Stimulated activated naive CD8-positive, alpha-beta T cell treated with anti-CD3 and anti-CD28 coated beads, Interleukin-15, amount 100 ng/mL, for 72 hours (primary cell): ENCODE results near the gene TMEM37.

Experiments used
- ATAC-seq: fragments of 150-1000 bp; cut with Tn5 transposase; 2 replicates; pipeline ENCODE4 v1.10.0; 2021; ENCODE audit warnings: mild to moderate bottlenecking, moderate library complexity
- DNase-seq, 2 donors: peaks; one replicate each; pipeline ENCODE4 v3.0.0; 2021 to 2022
- H3K27ac Mint-ChIP-seq, 2 donors: one replicate each; pipeline ENCODE4 v1.8.0; 2022; ENCODE audit warnings: mild to moderate bottlenecking in 2 of 2, mixed read lengths in 2 of 2, moderate library complexity in 2 of 2
- H3K27me3 Mint-ChIP-seq: one replicate; pipeline ENCODE4 v1.8.0; 2022; ENCODE audit warnings: mixed read lengths
- H3K4me1 Mint-ChIP-seq: one replicate; pipeline ENCODE4 v1.8.0; 2022; ENCODE audit warnings: mild to moderate bottlenecking, mixed read lengths
- H3K4me3 Mint-ChIP-seq, 2 donors: one replicate each; pipeline ENCODE4 v1.8.0; 2022; ENCODE audit warnings: mild to moderate bottlenecking in 2 of 2, mixed read lengths in 2 of 2, moderate library complexity in 1 of 2
- H3K9me3 Mint-ChIP-seq, 2 donors: one replicate each; pipeline ENCODE4 v1.8.0; 2022; ENCODE audit warnings: mixed read lengths in 2 of 2

Gene TMEM37

DNA sequence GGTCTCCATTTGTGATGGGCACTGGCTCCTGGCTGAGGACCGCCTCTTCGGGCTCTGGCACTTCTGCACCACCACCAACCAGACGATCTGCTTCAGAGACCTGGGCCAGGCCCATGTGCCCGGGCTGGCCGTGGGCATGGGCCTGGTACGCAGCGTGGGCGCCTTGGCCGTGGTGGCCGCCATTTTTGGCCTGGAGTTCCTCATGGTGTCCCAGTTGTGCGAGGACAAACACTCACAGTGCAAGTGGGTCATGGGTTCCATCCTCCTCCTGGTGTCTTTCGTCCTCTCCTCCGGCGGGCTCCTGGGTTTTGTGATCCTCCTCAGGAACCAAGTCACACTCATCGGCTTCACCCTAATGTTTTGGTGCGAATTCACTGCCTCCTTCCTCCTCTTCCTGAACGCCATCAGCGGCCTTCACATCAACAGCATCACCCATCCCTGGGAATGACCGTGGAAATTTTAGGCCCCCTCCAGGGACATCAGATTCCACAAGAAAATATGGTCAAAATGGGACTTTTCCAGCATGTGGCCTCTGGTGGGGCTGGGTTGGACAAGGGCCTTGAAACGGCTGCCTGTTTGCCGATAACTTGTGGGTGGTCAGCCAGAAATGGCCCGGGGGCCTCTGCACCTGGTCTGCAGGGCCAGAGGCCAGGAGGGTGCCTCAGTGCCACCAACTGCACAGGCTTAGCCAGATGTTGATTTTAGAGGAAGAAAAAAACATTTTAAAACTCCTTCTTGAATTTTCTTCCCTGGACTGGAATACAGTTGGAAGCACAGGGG, 5.5 kb downstream of the TMEM37 start:
- Mint-ChIP-seq H3K4me3 (no peak overlapping the region), H3K27ac (no peak overlapping the region), H3K27me3 (peaks cover 37% of the 10 kb centered on the region), H3K4me1 (peaks cover 5% of the 10 kb centered on the region), H3K9me3 (no peaks in the 10 kb centered on the region)
- no peak for ATAC-seq
- no peak for DNase-seq

DNA sequence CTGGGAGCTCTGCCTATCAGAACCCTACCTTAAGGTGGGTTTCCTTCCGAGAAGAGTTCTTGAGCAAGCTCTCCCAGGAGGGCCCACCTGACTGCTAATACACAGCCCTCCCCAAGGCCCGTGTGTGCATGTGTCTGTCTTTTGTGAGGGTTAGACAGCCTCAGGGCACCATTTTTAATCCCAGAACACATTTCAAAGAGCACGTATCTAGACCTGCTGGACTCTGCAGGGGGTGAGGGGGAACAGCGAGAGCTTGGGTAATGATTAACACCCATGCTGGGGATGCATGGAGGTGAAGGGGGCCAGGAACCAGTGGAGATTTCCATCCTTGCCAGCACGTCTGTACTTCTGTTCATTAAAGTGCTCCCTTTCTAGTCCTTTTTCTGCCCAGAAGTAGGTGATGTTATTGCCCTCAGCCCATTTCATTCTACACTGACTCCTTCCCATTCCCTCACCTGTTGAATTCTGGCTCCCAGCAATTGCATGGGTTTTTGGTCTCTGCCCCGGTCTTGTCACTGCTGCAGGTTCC, 6.5 kb downstream of the TMEM37 start:
- ATAC-seq (no peak), DNase-seq (no peak)
- Mint-ChIP-seq H3K9me3 (no peaks in the 10 kb centered on the region), H3K4me1 (no peaks in the 10 kb centered on the region), H3K27ac (no peak overlapping the region), H3K27me3 (peaks cover 27% of the 10 kb centered on the region), H3K4me3 (no peak overlapping the region)

DNA sequence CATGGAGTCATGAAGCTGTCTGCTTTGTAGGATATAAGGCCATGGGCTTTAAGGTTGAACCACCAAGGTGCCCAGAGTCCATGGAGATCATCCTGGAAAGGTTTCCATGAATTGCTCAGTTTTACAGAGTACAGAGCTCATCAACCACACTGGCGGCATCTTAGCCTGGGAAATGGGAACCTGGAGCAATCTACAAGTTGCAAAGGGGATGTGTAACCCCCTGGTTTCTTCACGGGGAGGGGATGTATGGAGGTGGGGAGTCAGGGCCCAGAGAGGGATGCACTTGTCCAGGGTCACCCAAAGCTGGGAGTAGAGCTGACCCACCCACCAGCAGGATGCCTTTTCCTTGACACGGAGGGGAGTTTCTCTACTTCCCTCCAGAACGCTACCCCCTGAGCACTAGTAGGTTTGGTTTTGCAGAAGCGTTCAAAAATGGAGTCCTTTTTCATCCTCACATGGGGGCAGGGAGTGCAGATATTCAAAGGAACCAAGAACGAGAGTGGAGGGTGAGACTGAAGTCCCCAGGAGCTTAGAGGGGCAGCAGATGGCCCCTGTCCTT, 7.2 kb downstream of the TMEM37 start:
- no peak overlapping the region for H3K4me3 Mint-ChIP-seq
- H3K9me3 Mint-ChIP-seq, result no peaks in the 10 kb centered on the region
- H3K27ac Mint-ChIP-seq, result no peak overlapping the region
- peaks cover 21% of the 10 kb centered on the region for H3K27me3 Mint-ChIP-seq
- no peaks in the 10 kb centered on the region for H3K4me1 Mint-ChIP-seq
- ATAC-seq, result no peak
- DNase-seq, result no peak

DNA sequence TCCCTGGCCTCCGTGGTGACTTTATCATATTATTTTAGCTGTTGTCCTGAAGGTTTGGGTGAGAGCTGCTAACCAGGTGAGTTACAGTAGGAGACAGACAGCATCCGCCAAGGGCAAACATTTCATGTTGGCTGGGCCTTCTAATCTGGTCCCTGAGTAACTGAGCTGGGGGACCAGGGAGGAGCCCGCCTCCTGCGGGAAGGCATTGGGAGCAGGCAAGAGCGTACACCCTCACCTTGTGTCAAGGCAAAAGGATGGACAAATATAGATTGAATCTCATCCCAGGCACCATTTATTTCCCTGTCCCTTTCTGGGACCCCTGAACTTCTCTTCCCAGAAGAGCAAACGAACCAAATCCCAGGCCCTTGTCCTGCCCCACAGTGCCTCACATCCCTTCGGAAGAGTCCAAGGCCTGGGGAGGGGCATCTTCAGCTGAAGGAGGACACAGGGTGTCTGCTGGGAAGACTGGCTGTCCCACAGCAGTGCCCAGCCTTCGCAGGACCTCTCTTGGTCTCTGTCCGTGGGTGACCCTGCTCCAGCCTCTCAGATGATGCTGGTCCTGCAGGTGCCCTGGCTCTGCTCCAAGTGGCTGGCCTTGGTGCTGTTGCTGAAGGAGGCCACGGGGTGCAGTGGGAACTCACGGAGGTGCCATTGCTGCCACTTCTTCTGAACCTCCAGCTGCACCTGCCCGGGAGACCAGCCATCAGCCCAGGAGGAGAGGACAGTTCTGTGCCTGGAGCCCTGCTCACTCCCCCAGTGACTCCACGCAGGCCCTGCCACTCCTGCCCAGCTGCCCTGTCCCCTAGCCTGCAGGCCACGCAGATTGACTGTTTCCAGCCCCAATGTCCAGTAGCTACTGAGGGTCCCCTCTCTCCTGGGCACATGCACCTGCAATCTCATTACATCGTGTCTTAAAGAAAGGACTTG, 8.2 kb downstream of the TMEM37 start:
- Mint-ChIP-seq H3K4me3 (no peak overlapping the region), H3K9me3 (no peaks in the 10 kb centered on the region), H3K27me3 (peaks cover 14% of the 10 kb centered on the region), H3K4me1 (no peaks in the 10 kb centered on the region), H3K27ac (peak overlapping the region in 1 of 2 donors; percentile 21)
- DNase-seq (no peak), ATAC-seq (peak; percentile 26)

DNA sequence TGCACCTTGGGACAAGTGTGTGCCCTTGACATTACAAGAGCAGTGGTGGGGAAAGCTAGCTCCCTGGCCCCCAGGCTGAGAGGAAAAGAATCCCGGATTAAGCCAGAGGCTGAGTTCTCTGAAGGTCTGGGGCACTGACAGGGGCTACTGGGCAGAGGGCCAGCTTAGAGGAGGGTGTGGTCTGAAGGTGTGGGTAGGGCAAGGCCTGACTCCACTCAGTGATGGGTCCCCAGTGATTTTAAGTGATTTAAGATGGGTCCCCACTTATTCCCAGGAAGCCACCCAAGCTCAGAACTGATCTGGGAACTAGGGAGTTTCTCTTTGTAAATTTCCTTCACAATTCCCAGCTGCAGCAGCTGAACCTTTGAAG, 8.8 kb downstream of the TMEM37 start:
- DNase-seq (no peak), ATAC-seq (no peak)
- H3K9me3 Mint-ChIP-seq, result no peaks in the 10 kb centered on the region
- H3K4me3 Mint-ChIP-seq, result no peak overlapping the region
- H3K27me3 Mint-ChIP-seq, result peaks cover 14% of the 10 kb centered on the region
- no peak overlapping the region for H3K27ac Mint-ChIP-seq
- H3K4me1 Mint-ChIP-seq, result no peaks in the 10 kb centered on the region

DNA sequence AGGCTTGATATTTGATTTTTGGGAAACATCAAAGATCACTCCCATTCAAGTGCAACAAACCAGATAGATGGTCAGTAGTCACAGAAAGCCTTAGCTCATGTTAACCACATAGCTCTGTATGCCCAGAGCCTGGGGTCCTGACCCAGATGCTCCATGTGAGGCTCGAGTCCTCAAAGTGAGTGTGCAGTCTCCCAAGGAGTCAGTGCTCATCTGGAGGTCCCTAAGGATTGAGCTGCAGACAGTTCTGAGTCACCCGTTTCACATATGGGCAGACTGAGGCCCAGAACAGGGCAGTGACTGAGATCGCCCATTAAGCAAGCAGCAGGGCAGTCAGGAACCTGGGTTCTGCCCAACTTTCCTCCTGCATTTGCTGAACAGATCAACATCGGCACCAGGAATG, 9.2 kb downstream of the TMEM37 start:
- no peak for DNase-seq
- no peaks in the 10 kb centered on the region for H3K9me3 Mint-ChIP-seq
- H3K27me3 Mint-ChIP-seq, result peaks cover 13% of the 10 kb centered on the region
- no peak overlapping the region for H3K27ac Mint-ChIP-seq
- H3K4me1 Mint-ChIP-seq, result no peaks in the 10 kb centered on the region
- ATAC-seq, result no peak
- H3K4me3 Mint-ChIP-seq, result no peak overlapping the region

DNA sequence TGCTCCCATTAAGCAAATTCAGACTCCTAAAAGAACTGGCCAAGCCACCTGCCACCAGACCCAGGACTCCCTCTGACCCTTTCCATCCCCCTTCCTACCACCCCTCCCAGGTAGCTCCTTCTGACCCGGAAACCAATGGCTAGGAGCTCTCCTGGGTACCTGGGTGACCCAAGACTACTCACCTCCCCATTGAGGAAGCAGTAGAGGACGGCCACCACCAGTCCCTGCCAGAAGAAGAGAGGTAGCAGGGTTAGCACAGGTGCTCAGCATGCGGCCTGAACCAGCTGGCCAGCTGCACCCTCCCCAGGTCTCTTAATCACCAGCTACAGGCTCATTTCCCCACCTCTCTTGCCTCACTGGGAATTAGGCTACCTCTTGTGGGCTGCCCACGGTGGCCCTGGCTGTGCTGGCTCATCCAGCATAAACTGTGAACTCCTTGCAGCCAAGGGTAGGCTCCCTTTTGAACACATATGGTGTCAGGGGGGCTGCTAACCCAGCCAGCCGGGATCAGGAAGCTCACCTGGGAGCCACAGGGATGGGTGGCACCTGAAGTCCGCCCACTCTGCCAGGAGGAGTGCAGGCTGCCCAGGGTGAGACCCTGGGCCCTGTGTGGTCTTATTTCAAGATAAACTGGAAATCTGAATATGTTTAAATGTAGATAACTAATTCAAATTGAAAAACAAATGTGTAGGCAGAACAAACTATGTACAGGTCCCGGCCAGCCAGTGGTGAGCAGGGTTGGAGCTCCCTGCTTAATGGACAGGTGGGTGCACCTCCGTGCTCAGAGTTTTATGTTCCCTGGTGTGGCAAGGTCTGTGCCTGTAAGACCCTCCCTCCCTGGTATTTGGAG, 9.9 kb downstream of the TMEM37 start:
- Mint-ChIP-seq H3K27me3 (peaks cover 6% of the 10 kb centered on the region), H3K4me3 (no peak overlapping the region), H3K4me1 (no peaks in the 10 kb centered on the region), H3K27ac (no peak overlapping the region), H3K9me3 (no peaks in the 10 kb centered on the region)
- ATAC-seq, result no peak
- no peak for DNase-seq

DNA sequence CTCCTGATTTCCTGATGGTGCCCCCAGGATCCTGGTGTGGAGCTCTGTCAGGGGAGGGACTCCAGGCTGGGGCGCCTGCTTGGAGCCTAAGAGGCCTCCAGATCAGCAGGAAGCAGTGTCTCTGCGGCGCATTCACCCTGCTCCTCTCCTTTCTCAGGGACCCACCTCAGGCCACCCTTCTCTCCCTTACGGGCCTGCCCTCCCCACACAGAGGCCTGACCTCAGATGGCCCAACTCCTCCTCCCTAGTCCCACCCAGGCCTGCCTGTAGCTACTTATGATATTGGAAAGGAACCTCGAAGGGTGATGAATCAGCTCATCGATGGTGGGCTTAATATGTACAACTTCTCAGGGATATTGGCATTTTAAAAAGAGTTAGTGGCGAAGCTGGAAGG, 10.6 kb downstream of the TMEM37 start:
- Mint-ChIP-seq H3K27ac (no peak overlapping the region), H3K27me3 (peaks cover 6% of the 10 kb centered on the region), H3K9me3 (no peaks in the 10 kb centered on the region), H3K4me1 (no peaks in the 10 kb centered on the region), H3K4me3 (no peak overlapping the region)
- DNase-seq (no peak), ATAC-seq (no peak)

DNA sequence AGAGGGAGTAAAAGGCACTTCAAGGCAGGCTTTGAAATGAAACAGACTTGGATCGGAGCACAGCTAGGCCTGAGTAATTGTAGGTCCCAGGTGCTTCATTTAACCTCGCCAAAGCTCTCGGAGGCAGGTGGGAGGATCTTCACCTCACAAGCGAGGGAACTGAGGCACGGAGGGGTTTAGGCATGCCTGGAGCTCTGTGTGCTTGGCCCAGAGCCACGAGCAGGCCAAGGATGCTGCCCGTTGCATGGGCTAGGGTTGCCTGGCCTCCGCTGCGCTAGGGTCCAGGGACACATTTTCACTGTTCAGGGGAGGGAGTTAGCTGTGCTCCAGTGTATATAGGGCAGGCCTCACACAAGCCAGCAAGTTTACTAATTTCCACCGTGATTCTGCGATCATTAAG, 11.2 kb downstream of the TMEM37 start:
- H3K4me1 Mint-ChIP-seq, result no peaks in the 10 kb centered on the region
- no peaks in the 10 kb centered on the region for H3K9me3 Mint-ChIP-seq
- peaks cover 6% of the 10 kb centered on the region for H3K27me3 Mint-ChIP-seq
- H3K4me3 Mint-ChIP-seq, result no peak overlapping the region
- DNase-seq, result no peak
- no peak overlapping the region for H3K27ac Mint-ChIP-seq
- ATAC-seq, result no peak

DNA sequence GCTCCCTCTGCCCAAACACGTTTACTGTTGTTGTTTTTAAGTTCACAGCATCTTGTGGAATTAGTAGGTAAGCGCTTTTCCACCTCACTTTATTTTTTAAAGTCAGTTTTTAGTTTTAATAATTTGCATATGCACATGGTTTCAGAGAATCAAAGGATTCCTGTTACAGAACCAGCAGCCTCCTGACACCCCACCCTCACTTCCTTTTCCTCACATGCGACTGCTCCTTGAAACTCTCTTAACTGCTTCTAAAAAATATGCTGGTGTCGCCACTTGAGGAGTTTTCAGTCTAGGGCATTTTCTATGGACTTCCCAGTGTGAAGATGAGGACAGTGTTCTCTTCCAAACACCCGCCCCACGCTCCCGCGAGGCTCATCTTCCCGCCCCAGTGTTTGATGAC, 14.4 kb downstream of the TMEM37 start:
- H3K4me1 Mint-ChIP-seq, result no peaks in the 10 kb centered on the region
- H3K9me3 Mint-ChIP-seq, result no peaks in the 10 kb centered on the region
- ATAC-seq (no peak), DNase-seq (no peak)
- H3K4me3 Mint-ChIP-seq, result no peak overlapping the region
- H3K27ac Mint-ChIP-seq, result no peak overlapping the region
- peaks cover under 1% of the 10 kb centered on the region for H3K27me3 Mint-ChIP-seq

DNA sequence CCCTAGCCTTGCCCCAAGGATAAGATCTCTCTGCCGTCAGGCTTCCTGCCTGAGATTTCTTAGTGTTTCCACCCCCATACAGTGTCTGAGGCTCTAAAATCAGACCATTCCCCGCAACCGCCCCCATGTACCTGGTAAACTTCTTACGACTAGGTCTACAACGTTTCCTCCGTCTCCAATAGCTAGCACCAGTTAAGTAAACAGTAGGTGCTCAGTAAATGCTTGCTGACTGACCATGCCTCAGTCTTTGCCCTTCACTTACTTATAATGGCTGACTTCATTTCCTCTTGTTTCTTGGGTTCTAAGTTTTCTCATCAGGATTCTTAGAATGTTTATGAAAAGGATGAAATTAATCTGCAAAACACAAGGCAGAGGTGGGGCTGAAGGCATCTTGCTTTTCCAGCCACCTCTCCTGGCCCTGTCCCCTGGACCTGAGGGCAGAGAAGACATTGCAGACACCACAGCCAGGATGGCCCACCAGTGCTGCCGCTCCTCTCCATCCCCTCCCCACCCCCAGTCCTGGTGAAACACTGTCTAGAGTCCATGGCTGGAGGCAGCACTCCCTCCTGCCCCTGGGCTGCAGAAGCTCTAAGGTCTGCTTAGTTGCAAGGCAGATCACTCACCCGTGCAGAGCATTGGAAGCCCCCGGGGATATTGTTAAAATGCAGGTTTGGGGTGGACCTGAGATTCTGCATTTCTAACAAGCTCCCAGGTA, 16.9 kb downstream of the TMEM37 start:
- DNase-seq (no peak), ATAC-seq (no peak)
- no peak overlapping the region for H3K27ac Mint-ChIP-seq
- H3K27me3 Mint-ChIP-seq, result peaks cover 22% of the 10 kb centered on the region
- H3K4me3 Mint-ChIP-seq, result no peak overlapping the region
- no peaks in the 10 kb centered on the region for H3K9me3 Mint-ChIP-seq
- no peaks in the 10 kb centered on the region for H3K4me1 Mint-ChIP-seq

DNA sequence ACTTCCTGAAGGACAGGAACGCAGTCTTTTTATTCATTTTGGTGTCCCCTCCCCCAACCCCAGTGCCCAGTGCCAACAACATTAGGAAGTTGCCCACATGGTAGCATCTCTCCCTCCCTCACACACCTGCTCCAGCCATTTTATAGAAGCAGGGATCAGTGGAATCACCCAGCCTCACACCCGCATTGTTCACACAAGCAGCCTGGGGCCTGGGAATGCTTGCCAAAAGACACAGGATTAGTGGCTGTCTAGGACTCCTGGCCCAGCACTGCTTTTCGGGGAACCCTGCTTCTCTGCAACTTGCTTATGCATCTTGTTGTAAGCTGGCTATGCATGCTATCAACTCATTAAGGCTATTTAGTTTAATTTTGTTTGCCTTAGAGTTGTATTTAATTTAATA, 17.9 kb downstream of the TMEM37 start:
- Mint-ChIP-seq H3K27me3 (peaks cover 28% of the 10 kb centered on the region), H3K4me1 (no peaks in the 10 kb centered on the region), H3K9me3 (no peaks in the 10 kb centered on the region), H3K4me3 (no peak overlapping the region), H3K27ac (peak overlapping the region in 1 of 2 donors; percentile 27)
- ATAC-seq (no peak), DNase-seq (no peak)

DNA sequence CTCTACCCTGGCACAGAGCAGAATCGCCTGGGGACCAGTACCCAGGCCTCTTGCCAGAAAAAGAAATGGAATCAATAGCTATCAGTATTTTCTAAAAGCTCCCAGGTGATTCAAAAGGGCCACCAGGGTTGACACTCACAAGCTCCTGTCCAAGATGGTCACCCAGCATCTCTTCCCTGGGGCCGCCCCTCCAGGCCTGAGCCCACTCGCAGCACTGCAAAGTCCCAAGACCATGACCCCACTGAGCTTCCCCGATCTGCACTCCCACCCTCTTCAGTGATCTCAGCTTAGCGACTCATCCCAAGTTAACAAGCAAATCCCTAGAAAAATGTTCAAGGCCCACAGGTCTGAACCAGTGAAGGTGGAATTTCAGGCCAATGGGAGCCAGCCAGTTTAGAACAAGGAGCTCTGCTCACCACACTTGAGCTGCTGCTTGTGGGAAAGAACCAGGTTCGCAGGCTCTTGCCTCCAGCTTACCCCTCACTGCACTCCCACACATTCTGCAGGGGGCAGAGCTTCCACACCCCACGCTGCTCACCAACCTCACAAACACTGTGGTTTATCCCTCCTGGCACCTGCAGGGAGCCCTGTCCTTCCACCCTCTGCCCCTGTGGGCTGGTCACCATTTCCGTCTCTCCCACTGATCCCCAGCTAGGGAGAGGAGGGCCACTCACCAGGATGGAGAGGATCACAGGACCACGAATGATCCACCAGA, 19.8 kb downstream of the TMEM37 start:
- DNase-seq (no peak), ATAC-seq (no peak)
- Mint-ChIP-seq H3K27me3 (peaks cover 28% of the 10 kb centered on the region), H3K27ac (peak overlapping the region in 1 of 2 donors; percentile 42), H3K9me3 (no peaks in the 10 kb centered on the region), H3K4me1 (no peaks in the 10 kb centered on the region), H3K4me3 (no peak overlapping the region)

DNA sequence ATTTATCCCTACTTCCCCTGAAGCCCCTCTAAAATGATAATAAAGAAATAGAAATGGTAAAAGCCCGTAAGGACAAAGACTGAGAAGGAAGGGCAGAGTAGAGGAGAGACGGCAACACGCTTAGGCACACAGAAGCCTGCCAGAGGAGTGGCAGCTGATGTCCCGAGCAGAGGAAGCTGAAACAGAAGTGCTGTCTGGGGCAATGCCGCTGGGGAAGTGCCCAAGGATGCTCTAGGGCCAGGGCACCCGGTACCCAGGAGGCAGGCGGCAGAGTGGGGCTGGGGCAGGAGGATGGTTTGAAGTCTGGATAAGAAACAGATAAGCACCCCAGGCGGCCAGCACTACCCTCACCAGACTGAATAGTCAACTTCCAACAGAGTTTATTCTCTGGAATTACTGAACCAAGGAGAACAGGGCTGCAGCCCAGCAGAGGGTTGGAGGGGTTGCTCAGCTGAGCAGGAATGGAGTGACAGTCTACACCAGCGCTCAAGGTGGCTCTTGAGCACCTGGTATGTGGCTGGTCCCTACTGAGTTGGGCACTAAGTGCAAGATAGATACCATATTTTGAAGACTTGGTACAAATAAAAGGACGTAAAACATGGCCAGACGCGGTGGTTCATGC, 22.4 kb downstream of the TMEM37 start:
- Mint-ChIP-seq H3K27ac (no peak overlapping the region), H3K9me3 (no peaks in the 10 kb centered on the region), H3K27me3 (peaks cover 29% of the 10 kb centered on the region), H3K4me3 (no peak overlapping the region), H3K4me1 (no peaks in the 10 kb centered on the region)
- no peak for ATAC-seq
- DNase-seq, result no peak
